PFSK-1 (cell line): ENCODE results near the gene CYTH4.

Experiments used
- FOXP2 ChIP-seq: optimal IDR thresholded peaks from 2 replicates; pipeline ENCODE3; 2011; ENCODE audit warnings: borderline replicate concordance, control low read depth, inconsistent platforms; ENCODE audit not compliant: insufficient read depth; ENCODE audit errors: extremely low read length, extremely low read depth
- POLR2AphosphoS5 ChIP-seq: IDR thresholded peaks from 2 replicates; pipeline ENCODE4 v1.6.1; 2012; ENCODE audit warnings: low read depth, mild to moderate bottlenecking, control low read depth, low read length, moderate library complexity
- REST ChIP-seq, 2 experiments: IDR thresholded peaks; 2 replicates each; pipeline versions ENCODE4 v1.6.1 to v1.8.0; 2011 to 2012; ENCODE audit warnings: low read depth in 2 of 2, low read length in 2 of 2, control low read depth in 1 of 2, inconsistent platforms in 1 of 2, mild to moderate bottlenecking in 1 of 2, moderate library complexity in 1 of 2; ENCODE audit not compliant: insufficient read depth in 1 of 2
- SIN3A ChIP-seq: IDR thresholded peaks from 2 replicates; pipeline ENCODE4 v1.6.1; 2012; ENCODE audit warnings: mild to moderate bottlenecking, low read length, moderate library complexity, borderline replicate concordance; ENCODE audit not compliant: insufficient read depth
- TAF1 ChIP-seq: IDR thresholded peaks from 2 replicates; pipeline ENCODE4 v1.6.1; 2012; ENCODE audit warnings: low read length, control low read depth, borderline replicate concordance; ENCODE audit not compliant: insufficient read depth

Gene CYTH4

GRCh38 chr22:37344735-37345449 lies 62.6 kb downstream of the CYTH4 start:
- TF ChIP-seq FOXP2 (no peak), REST (IDR thresholded peaks at IDR 0.05; ENCODE audit: insufficient read depth in 1 of 2, low read depth in 2 of 2, low read length in 2 of 2) (no peak), POLR2AphosphoS5 (no peak)

- no peak for TF ChIP-seq REST (IDR thresholded peaks at IDR 0.05; ENCODE audit: insufficient read depth in 1 of 2, low read depth in 2 of 2, low read length in 2 of 2)
- no peak for TF ChIP-seq SIN3A
- TF ChIP-seq POLR2AphosphoS5 = no peak
- TF ChIP-seq FOXP2 = no peak
- TF ChIP-seq TAF1 = no peak
Measured at GRCh38 chr22:37345863-37346504, 63.7 kb downstream of the CYTH4 start.

DNA sequence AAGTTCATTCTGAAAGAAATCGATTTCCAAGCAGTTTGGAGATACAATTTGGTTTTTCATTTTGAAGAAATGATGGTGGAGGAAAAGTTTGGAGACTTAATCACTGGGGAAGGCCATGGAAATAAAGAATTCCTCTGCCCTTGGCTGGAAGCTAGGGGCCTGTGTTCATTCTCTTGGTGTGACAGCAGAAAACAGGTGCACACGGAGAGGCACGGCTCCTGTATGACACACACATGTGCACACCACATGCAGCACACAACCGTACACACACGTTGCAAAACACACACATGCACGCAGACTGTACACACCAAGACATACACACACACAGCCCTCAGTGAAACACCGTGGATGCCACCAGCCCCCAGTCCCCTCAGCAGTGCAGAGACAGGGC lies 64.2 kb downstream of the CYTH4 start:
- TF ChIP-seq REST (IDR thresholded peaks at IDR 0.05; ENCODE audit: insufficient read depth in 1 of 2, low read depth in 2 of 2, low read length in 2 of 2) (no peak), FOXP2 (no peak)

- no peak for TF ChIP-seq POLR2AphosphoS5
Measured at GRCh38 chr22:37349043-37349814, 66.9 kb downstream of the CYTH4 start.

GRCh38 chr22:37351232-37351631 lies 68.9 kb downstream of the CYTH4 start:
- TF ChIP-seq SIN3A (no peak), REST (IDR thresholded peaks at IDR 0.05; ENCODE audit: insufficient read depth in 1 of 2, low read depth in 2 of 2, low read length in 2 of 2) (no peak), POLR2AphosphoS5 (no peak), TAF1 (no peak), FOXP2 (no peak)
